HG02623 (cell line): ENCODE measurements around the gene CH25H.
A peak's percentile ranks its signal among the peaks of the same experiment; 100 is the strongest.
"Not testable (repeated sequence)": the region's sequence is repeated elsewhere in the genome, so short reads cannot be mapped to it uniquely, and the experiment has no call there.

Experiments used
- ATAC-seq: cut with Tn5 transposase; IDR thresholded peaks from one replicate; pipeline ENCODE4 v1.9.1; 2021; ENCODE audit warnings: moderate library complexity; ENCODE audit not compliant: unreplicated experiment

Gene CH25H, protein sequence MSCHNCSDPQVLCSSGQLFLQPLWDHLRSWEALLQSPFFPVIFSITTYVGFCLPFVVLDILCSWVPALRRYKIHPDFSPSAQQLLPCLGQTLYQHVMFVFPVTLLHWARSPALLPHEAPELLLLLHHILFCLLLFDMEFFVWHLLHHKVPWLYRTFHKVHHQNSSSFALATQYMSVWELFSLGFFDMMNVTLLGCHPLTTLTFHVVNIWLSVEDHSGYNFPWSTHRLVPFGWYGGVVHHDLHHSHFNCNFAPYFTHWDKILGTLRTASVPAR

DNA sequence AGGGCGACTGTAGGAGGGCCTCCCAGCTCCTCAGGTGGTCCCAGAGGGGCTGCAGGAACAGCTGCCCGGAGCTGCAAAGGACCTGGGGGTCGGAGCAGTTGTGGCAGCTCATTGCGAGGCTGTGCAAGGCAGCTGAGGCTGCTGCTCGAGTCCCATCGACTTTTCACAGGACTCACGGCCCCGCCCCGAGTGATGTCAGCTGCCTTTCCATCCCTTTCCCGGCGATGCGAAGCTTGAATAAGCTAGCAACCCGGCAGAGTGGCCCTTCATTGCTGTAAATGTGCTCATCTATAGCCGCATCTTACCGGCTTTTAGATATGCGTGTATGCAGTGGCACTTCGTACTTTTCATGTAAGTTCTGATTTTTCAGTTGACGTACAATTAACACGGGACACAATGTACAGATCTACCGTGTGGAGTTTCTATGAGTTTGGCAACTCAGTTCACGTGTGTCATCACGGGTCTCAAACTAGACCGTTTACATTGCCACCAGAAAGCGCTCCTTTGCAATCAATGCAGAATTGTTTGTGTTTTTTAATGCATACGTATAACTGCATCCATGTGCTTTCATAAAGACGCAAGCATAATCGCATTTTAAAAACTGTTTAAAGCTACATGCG, at the start of gene CH25H:
Gene CH25H, minus strand, starts transcription at position 137 of the 620 bp plus-strand sequence. Its CDS starts 25 bp downstream, at position 112.
- no peak for ATAC-seq

DNA sequence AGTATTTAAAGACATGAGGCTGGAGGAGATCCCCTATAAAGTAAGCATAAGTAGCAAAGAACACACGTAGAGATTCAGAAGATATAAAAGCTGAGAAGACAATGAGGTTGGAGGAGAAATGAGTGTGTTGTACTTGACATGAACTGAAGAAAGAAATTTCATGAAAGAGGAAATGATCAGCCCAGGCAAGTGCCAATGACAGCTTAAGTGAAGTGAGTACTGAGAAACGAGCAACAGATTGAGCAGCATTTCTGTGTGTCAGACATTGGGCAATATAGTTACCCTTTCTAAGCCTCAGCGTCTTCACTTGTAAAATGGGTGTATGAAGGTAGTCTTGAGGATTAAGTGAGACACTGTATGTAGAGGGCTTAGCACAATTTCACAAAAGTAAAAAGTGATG, 49.2 kb upstream of the CH25H start:
- ATAC-seq, result no peak

DNA sequence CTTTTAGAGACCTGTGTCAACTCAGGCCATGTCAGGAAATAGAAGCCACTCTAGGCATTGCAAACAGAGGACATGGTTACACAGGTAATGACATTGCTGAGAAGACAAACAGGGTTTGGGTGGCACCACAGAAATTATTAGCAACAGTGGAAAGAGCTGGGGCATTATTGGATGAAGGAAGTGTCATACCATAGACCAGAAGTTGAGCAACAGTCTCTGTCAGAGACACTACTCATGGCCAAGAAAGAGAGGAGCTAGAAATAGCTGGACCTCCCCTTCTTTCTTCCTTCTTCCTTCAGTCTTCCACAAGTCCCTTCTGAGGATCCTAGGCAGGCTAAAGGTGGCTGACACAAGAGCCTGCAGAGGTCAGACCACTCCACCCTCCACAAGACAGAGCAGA, 48.7 kb upstream of the CH25H start:
- no peak for ATAC-seq

DNA sequence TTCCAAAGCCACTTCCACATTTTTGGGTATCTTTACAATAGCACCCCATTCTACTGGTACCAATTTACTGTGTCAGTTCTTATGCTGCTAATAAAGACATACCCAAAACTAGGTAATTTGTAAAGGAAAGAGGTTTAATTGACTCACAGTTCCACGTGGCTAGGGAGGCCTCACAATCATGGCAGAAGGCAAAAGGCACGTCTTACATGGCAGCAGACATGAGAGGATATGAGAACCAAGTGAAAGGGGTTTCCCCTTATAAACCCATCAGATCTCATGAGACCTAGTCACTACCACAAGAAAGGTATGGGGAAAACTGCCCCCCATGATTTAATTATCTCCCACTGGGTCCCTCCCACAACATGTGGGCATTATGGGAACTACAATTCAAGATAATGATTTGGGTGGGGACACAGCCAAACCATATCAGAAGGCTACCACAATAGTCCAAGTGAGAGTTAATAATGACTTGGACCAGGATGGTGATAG, 48.0 kb upstream of the CH25H start:
- not testable (repeated sequence) for ATAC-seq

DNA sequence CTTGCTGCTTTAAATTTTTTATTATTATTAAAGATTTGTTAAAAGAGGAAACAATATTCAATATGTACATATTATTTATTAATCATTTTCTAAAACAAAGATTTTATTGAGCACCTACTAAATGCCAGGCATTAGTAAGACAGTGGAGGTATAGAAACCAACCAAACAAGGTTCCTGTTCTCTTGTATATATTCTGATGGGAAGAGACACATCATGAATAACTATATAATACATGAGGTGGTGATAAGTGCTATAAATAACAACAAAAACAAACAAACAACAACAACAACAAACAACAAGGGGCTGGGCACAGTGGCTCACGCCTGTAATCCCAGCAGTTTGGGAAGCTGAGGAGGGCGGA, 45.1 kb upstream of the CH25H start:
- ATAC-seq, result no peak

DNA sequence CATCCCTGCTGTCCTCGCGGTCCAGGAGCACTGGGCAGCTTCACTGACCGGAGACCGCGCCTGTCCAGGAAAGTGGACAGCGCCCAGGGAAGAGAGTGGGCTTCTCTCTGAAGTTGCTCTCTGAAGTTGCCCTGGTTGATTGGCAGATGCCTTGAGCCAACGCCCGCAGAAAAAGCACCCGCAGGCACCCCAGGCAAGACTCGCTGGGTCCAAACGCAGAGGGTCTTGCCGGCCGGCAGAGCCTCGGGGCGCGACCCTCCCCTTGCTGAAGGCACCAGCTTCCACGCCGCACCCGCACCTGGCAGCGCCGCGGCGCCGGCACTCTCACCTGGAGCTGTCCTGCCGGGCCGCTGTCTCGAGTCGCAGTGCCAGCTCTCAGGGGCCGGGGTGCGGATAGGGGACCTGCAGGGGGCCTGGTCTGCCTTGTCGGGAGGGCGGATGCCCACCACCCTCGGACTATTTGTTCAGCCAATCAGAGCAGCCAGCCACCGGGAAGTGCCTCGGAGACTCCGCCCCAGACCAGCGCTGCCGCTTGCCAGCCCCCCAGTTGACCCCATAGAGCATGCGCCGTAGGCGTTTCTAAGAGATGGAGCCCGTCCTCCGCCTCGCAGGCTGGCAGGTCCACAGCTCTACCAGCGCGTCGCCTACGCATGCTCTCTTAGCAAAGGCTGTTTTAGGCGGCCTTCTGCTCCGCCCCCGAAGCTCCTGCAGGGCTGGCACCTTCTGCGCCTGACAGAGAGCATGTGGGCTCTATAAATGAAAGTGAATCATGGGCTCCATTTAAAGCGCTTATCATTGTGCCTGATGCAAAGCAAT, 44.5 kb upstream of the CH25H start, which contains the start of gene LIPA:
Gene LIPA, minus strand, starts transcription at position 367 of the 816 bp plus-strand sequence. CDS start 4,127 bp downstream, outside the sequence.
- peak; percentile 93 for ATAC-seq

DNA sequence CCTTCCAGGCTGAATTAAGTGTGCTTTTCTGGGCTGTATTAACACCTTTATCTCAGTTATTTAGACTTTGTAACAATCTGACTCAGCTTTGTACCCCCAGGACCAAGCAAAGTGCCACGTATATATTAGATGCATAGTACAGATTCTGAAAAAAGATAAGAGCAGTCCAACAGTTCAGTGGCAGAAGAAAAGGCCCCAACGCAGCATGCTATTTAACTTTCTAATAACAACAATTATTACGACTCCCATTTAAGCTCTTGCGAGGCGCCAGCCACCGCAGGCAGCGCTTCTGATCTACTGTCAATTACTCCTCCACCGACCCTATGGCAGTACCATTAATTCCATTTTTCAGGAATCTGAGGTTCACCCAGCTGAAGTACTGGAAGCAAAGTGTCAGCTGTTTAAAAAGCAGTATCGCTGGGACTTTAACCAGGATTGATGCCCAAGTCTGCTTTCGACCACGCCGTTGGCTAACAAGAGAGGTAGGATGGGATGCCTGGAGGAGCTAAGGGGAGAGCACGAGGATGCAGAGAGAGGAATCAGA, 43.8 kb upstream of the CH25H start:
- ATAC-seq, result peak; percentile 1

DNA sequence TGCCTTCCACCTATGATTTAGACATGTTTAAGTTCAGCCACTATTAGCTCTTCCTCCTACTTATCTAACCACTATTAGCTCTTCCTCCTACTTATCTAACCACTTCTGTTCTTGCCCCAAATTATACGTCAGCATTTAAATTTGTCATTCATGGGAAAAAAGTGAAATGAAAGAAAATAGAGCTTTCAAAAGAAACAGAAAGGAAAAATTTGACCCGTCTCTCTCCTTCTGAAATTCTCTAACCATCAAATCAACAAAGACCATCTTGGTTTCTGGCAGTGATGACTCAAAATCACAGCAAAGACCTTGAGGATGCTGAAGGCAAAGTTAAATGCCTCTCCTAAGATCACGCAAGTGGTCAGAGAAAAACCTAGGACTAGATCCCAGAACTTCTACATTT, 41.9 kb upstream of the CH25H start:
- no peak for ATAC-seq

DNA sequence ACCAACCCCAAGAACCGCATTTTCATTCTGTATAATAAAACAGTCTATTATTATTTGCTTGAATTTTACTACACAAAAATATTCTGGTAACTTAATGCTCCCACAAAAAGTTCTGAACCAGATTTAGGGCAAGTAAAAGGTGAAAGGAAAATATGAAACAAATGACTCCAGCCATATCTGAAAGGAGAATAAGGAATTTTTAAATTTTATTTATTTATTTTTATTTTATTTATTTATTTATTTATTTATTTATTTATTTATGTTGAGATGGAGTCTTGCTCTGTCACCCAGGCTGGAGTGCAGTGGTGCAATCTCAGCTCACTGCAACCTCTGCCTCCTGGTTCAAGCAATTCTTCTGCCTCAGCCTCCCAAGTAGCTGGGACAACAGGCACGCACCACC, 40.5 kb upstream of the CH25H start:
- not testable (repeated sequence) for ATAC-seq

DNA sequence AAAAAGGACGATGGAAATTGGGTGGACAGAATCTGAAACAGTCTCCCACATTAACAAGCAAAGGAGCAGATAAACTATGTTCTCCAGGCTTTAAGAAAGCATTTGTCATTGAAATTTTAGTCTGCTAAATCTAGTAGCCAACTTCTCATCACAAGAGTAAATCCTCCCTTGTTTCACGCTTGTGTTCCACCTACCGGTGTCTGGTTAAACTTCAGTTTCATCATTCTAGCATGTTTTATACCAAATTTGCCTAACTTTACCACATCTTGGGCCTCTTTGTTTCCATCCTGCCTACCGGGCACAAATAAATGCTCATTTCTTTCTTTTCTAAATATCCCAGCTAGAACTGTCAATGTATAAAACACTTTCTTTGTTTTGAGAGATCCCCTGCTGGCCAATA, 38.7 kb upstream of the CH25H start:
- ATAC-seq, result no peak

DNA sequence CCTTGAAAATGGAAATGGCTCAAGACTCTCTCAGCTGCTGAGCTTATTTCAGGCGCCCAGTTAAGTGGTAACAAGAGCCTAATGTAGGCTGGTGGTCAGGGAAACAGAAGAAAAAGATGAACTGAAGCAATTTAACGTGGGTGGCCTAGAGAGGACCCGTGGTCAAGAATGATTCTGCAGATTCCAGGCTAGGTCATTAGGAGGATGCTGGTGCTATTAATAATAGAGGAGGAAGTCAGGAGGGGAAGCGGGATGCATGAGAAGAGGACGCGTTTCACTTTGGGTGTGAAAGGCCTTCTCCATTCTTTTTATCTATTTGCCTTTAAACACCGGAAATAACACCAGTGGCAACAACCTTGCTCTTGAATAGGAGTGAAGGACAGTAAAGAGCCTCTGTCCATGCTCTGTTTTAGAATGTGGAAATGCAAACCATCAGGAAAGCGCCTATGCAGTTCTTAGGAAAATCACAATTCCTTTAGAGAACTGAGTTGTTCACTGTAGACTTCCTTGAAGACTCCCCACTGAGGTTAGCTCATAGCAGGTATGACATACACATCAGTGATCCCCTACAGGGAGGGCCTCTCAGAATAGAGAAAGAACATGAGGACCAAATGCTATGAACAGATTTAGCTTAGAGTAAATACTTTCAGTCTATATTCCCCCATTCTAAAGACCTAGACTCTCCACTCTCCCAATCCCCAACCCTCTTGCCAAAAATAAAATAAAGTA, 35.9 kb upstream of the CH25H start:
- no peak for ATAC-seq

DNA sequence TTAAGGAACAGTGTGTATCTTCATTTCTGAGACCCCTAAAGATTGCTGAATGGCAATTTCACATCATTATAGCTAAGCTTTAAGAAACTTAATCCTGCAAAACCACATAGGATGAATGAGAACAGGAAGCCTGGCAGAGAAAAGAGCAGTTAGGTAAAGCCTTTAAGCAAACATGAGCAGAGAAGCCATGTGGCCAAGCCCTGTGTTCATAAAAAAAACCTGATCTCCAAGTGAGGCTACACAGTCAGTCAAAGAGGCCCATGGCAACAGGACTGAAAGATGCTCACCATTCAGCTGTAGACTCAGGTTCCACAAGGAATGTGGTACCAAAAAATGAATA, 35.2 kb upstream of the CH25H start:
- ATAC-seq, result no peak

DNA sequence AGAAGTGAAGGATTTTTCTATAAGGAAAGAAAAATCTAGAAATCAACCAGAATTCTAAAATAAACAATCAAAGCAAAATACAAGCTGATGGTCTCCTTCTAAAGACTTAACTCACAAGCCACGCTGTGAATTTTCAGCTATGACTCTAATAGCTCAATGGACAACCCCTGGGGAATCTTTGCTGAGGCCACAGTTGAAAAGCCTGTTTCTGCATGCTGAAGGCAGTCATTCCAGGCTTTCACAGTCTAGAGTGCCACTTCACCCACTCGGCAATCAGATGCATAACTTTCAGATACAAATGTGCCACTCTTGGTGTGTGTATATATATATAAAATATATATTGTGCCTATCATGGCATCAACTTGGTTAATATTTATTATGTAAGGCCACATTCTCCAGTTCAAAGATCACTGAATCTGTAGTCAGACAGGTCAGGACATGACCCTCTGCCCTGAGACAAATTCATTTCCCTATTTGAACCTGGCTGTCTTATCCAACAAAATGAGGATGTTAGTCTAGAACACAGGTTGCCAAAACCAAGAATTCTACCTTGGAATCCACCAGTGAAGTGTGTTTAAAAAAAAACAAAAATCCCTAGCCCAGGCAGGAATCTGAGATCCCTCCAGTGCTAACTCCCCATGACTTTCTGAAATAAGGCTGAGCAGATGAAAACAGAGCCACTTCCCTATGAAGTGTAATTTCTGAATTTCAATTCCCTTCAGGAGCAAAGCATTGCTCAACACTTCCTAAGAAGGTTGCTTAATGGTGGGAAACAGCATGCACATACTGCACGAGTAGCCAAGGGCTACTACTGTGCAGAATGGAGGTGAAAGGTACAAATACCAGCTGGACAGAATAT, 34.6 kb upstream of the CH25H start:
- no peak for ATAC-seq

DNA sequence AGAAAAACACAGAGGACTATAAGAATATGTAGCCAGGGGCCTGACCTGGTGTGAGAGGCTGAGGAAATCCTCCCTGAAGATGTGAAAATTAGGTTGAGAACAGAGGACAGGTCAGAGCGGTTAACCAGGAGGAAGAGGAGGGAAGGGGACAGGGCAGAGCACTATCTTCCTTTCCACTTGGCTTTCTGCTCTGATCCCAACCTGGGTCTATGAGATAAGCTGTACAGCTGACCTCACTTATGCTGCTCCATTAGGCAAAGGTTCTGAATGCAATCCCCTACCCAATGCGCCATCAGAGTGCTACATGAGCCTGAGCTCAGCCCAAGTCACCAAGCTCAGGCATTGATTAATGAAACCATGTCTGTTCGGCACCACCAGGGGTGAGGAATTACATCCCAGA, 33.9 kb upstream of the CH25H start:
- no peak for ATAC-seq

DNA sequence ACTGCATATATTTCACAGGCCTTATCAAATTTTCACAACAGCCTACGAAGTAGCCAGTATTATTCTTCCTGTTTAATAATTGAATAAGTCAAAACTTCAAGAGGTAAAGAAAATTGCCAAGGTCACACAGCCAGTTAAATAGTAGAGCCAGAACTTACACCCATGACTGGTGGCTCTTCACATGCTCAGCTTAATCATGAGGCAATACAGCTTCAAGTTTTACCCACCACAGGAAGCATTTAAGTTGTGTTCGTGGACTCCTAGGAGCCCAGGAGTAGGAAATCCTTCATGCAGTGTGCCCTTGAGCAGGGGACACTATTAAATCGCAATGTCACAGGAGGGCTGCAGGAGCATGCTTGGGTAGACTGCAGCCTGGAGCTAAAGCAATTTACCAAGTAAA, 33.4 kb upstream of the CH25H start:
- no peak for ATAC-seq

DNA sequence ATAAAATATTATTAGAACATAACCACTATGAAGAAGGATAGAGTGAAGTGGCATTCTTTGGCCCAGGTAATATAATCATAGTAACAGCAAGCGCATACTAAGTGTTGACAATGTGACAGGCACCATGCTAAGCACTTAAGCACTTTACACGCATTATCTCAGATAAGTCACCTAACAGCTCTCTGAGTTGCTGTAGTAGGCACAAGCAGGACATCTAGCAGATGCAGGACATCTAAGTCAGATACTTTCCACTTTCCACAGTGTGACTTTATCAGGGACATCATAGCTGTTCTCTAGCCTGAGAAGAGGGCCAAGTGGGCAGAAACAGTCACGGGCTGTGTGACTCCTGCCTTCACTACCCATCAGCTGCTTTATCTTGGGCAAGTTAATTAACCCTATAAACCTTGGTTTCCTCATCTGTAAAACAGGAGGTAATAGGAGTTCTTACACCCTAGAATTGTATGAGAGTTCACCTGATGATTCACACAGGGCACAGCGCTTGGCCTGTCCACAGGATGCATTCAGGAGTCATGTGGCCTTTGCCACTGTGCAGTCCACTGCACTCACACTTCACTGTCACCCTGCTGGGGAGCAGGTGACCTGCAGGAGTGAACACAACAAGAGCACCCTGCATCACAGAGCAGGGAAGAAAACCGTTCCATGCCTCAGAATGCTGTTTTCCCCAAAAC, 32.0 kb upstream of the CH25H start:
- ATAC-seq, result no peak

DNA sequence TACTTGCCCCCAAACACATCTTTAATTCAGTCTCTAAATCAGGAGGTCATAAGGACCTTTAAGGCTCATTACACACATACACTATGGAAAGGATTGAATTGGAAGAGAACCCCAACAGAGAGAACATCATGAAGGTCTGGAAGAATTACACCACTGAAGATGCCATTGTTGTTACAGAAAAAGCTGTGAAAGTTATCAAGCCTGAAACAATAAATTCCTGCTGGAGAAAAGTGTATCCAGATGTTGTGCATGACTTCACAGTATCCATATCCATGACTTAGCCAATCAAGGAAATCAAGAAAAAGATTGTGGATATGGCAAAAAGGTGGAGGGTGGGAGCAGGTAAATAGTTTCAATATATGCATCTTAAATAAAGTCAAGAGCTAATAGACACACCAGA, 30.7 kb upstream of the CH25H start:
- ATAC-seq, result no peak

DNA sequence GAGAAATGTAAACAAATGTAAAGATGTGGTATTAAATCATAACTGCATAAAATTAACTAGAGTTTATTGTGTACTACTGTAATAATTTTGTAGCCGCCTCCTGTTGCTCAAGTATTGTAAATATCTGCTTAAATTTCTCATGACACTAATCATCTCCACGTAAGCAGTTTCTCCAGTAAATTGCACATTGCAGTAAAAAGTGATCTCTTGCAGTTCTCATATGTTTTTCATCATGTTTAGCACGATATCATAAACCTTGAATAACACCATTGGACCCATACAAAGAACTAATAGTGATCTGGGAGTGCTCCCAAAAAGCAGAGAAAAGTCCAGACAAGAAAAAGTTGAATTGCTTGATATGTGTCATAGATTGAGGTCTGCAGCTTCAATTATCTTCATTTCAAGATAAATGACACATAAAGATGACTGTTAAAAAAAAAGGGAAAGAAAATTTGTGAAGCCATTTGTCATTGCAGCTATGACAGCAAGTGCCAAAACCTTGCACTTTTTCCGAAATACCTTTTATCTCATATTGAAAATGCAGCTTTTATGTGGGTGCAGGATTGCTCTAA, 29.2 kb upstream of the CH25H start:
- ATAC-seq, result no peak
